HG02852 (cell line): ENCODE results near the gene ZSWIM1.
"Not testable (repeated sequence)": the region's sequence is repeated elsewhere in the genome, so short reads cannot be mapped to it uniquely, and the experiment has no call there.

Experiments
- ATAC-seq: cut with Tn5 transposase; IDR thresholded peaks from one replicate; pipeline ENCODE4 v1.9.1; 2021; ENCODE audit warnings: mild to moderate bottlenecking, moderate library complexity; ENCODE audit not compliant: unreplicated experiment

Gene ZSWIM1

DNA sequence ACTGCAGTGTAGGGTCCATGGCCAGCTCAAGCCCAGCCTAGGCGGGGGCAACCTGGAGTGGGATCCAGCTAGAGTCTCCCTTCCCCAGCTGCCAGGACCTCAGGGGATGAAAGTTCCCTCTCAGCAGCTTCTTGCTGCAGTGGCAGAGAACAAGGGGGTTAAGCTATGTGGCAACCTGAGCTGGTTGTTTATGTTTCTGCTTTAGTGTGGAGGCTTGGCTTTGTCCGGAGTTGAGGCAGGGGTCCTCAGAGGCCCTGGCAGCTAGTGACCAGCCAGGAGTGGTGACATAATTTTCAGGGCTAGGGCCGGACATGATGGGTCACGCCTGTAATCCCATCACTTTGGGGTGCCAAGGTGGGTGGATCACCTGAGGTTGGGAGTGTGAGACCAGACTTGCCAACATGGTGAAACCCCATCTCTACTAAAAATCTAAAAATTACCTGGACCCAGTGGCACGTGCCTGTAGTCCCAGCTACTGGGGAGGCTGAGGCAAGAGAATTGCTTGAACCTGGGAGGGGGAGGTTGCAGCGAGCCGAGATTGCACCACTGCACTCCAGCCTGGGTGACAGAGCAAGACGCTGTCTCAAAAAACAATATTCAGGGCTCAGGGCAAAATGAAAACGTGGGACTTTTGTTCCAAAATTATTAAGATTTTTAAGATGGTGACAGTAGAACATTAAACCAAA is 44.9 kb downstream of the ZSWIM1 start:
- ATAC-seq = no peak

DNA sequence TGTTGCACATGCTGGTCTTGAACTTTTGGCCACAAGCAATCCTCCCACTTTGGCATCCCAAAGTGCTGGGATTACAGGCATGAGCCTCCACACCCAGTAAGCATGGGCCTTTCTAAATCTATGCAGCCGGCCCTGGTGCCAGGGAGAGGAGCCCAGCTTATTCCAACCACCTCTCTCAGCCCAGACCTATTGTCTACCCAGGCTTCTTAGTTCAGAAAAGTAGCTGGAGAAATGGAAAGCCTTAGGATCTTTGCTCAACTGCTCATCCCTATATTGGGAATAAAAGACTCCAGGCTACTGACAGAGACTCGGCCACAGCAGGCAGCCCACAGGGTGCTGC is 45.7 kb downstream of the ZSWIM1 start:
- no peak for ATAC-seq

DNA sequence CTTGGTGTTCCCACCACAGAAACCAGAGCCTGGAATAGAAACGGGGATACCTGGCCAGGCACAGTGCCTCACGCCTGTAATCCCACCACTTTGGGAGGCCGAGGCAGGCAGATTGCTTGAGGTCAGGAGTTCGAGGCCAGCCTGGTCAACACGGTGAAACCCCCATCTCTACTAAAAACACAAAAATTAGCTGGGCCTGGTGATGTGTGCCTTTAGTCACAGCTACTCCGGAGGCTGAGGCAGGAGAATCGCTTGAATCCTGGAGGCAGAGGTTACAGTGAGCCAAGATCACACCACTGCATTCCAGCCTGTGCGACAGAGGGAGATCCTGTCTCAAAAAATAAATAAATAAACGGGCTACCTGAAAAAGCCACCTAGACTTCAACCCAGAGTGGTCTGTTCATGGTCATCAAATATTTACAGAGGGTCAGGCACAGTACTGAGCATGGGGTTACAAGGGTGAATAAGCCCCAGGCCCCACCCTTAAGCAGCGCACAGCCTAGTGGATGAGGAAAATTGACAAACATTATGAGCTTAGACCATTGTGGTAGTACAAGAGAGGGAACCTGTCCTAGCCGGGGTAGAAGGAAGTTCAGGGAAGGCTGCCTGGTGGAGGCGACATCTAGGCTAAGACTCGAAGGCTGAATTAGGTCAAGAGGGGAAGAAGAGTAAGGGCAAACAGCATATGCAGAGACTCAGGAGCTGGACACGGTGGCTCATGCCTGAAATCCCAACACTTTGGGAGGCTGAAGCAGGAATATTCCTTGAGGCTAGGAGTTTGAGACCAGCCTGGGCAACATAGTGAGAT is 46.2 kb downstream of the ZSWIM1 start:
- ATAC-seq = no peak

DNA sequence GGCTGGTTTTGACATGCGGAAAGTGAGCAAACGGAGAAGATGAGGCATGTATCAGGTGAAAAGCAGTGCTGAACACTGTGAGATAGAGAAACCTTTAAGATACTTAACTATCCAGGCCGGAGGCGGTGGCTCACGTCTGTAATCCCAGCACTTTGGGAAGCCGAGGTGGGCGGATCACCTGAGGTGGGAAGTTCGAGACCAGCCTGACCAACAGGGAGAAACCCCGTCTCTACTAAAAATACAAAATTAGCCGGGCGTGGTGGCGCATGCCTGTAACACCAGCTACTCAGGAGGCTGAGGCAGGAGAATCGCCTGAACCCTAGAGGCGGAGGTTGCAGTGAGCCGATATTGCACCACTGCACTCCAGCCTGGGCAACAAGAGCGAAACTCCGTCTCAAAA is 50.7 kb downstream of the ZSWIM1 start:
- ATAC-seq = not testable (repeated sequence)

DNA sequence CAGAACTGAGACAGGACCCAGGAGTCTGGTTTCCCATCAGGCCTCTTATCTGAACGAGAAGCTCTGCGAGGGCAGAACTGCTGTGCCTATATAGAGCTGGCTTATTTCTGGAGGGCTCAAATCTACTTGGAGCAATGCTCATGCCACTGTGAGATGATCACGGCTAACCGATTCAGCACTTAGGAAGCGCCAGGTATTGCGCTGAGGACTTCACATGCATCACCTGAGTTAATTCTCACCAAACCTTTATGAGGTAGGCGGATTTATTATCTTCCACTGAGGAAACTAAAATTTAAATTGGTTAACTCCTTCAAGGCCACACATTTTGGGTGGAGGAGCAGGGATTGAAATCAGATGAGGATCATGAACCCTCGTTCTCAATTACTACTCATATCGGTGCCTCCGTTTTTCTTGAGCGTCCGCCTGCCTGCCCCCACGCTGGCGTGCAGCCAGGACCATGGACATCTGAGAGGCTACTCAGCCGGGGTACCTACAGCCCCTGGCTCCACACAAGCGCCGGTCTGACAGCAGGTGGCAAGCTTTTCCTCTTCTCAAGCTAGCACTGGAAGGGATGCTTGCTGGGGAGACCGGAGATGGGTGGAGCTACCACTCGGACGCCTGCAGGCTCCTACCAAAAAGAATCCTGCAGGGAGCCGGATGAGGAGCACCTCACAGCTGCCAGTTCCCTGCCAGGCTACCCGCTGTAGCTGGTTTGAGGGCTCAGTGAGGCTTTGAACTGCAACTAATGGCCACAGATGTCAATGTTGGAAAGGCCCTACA is 52.4 kb downstream of the ZSWIM1 start:
- ATAC-seq = no peak

DNA sequence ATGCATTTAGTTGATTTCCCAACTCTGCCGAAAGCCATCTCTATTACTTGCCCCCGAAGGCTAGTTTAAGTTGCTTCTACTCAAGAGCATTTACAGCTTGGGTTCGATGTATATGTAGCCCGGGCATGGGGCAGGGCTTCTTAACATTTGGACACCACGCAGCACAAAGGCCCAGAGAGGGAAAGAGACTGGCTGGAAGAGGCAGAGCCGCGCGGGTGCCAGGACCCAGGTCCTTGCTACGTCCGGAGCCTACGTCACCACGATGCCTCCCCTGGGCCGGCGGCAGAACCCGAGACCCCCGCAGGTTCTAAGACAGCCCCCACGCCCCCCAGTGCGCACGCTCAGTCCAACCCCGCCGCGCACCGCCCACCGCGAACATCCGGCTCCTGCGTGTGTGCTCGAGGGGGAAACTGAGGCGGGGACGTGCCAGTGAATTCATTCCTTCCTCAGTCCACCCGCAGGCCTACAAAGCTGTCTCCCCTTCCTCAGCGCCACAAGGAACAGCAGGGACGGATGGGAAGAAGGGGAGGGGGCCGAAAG is 53.1 kb downstream of the ZSWIM1 start:
- ATAC-seq = peak; percentile 20
